Caco-2 (cell line): ENCODE measurements around the gene VAC14. TPM values are rescaled to one million over a fixed set of nuclear protein-coding genes. Genes with fewer than 3 reads are reported as not detected.

Experiments
- BruUV-seq: library from RNA; stranded (reverse); fragments of 400-500 nt; replicated peaks from 2 replicates; lab custom pipeline; 2021; lab: Mats Ljungman, UMichigan
- CTCF ChIA-PET: fragments of 300-600 bp; sonication (Branson Sonifier 250); formaldehyde crosslinking; loops from one replicate; lab custom pipeline; 2022; ENCODE audit warnings: antibody characterized with exemption; lab: Charles Lee
- POLR2A ChIA-PET: fragments of 300-600 bp; sonication (Branson Sonifier 250); formaldehyde crosslinking; loops from one replicate; lab custom pipeline; 2022; ENCODE audit warnings: antibody characterized with exemption; lab: Charles Lee
- DNase-seq, 2 experiments: peaks; one replicate each; pipeline versions ENCODE4 v3.0.0 to v3.0.0-alpha.2; 2020 to 2022
- H3K27me3 ChIP-seq: replicated peaks from 2 replicates; pipeline ENCODE4 v1.6.0; 2011; ENCODE audit warnings: low read length; ENCODE audit not compliant: control insufficient read depth, insufficient read depth
- H3K36me3 ChIP-seq: 2 replicates; pipeline ENCODE4 v1.5.1; 2011; ENCODE audit warnings: low read length; ENCODE audit not compliant: control insufficient read depth, insufficient read depth
- H3K4me1 ChIP-seq: fragments of 250-450 bp; sonication (Bioruptor Pico); 2 replicates; pipeline ENCODE4 v1.5.1; 2020; ENCODE audit warnings: mild to moderate bottlenecking
- H3K4me3 ChIP-seq: 2 replicates; pipeline ENCODE4 v1.5.1; 2011; ENCODE audit warnings: low read depth, mild to moderate bottlenecking, control low read depth, low read length
- H3K9me3 ChIP-seq: fragments of 250-450 bp; sonication (Bioruptor Pico); 2 replicates; pipeline ENCODE4 v1.5.1; 2020; ENCODE audit warnings: mild to moderate bottlenecking, moderate library complexity
- H3K27ac Mint-ChIP-seq: one replicate; pipeline ENCODE4 v1.8.0; 2022; ENCODE audit warnings: mixed read lengths; ENCODE audit not compliant: unreplicated experiment
- H3K27me3 Mint-ChIP-seq: one replicate; pipeline ENCODE4 v1.8.0; 2022; ENCODE audit warnings: mixed read lengths; ENCODE audit not compliant: insufficient read depth, unreplicated experiment
- H3K36me3 Mint-ChIP-seq: one replicate; pipeline ENCODE4 v1.8.0; 2022; ENCODE audit warnings: mild to moderate bottlenecking, mixed read lengths; ENCODE audit not compliant: insufficient read depth, unreplicated experiment
- H3K4me1 Mint-ChIP-seq: one replicate; pipeline ENCODE4 v1.8.0; 2022; ENCODE audit warnings: low read depth, mixed read lengths; ENCODE audit not compliant: unreplicated experiment
- H3K4me3 Mint-ChIP-seq: one replicate; pipeline ENCODE4 v1.8.0; 2022; ENCODE audit warnings: mild to moderate bottlenecking, moderate library complexity, mixed read lengths; ENCODE audit not compliant: unreplicated experiment
- H3K9me3 Mint-ChIP-seq: one replicate; pipeline ENCODE4 v1.8.0; 2022; ENCODE audit warnings: mixed read lengths; ENCODE audit not compliant: unreplicated experiment
- intact Hi-C: fragments of 100-400 bp; cut with micrococcal nuclease; formaldehyde crosslinking; loops from one replicate; pipeline ENCODE4 v1.10.0; 2022; ENCODE audit not compliant: unreplicated experiment
- total RNA-seq: library from RNA; stranded (reverse); gene quantifications from 2 replicates; pipeline ENCODE4 v1.2.3, GENCODE V29; 2022
- TF ChIP-seq, protein P1 (sequence below), 2 experiments: fragments of 200-600 bp in 1 of 2; IDR thresholded peaks; 1 replicate in 1 of 2; 2 replicates in 1 of 2; pipeline versions ENCODE4 v1.5.1 to v1.8.0; 2011 to 2022; ENCODE audit warnings: antibody characterized with exemption in 1 of 2, control low read depth in 1 of 2, inconsistent platforms in 1 of 2, low read depth in 1 of 2, low read length in 1 of 2, mild to moderate bottlenecking in 1 of 2, moderate library complexity in 1 of 2; ENCODE audit not compliant: insufficient read depth in 1 of 2, severe bottlenecking in 1 of 2, unreplicated experiment in 1 of 2

The VAC14 gene
- total RNA-seq, 1 experiment from 2014 or later: 63.5 TPM

DNA sequence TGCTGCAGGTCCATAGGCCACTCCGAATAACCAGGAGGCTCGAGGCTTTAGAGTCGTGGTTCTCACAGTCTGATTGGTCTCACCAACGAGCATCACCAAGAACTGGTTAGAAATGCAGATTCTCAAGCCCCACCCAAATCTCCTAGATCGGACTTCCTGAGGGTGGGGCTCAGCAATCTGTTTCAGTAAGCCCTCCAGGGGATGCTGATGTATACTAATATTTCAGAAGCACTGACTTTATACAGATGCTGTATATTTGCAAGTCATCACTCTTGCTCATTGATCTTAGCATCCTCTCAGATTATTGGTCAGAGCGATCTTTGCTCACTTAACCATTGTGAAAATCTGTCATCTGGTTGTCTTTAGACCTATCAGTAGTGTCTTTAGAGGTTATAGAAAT, 4.4 kb upstream of the VAC14 start:
- TF ChIP-seq, protein P1, sequence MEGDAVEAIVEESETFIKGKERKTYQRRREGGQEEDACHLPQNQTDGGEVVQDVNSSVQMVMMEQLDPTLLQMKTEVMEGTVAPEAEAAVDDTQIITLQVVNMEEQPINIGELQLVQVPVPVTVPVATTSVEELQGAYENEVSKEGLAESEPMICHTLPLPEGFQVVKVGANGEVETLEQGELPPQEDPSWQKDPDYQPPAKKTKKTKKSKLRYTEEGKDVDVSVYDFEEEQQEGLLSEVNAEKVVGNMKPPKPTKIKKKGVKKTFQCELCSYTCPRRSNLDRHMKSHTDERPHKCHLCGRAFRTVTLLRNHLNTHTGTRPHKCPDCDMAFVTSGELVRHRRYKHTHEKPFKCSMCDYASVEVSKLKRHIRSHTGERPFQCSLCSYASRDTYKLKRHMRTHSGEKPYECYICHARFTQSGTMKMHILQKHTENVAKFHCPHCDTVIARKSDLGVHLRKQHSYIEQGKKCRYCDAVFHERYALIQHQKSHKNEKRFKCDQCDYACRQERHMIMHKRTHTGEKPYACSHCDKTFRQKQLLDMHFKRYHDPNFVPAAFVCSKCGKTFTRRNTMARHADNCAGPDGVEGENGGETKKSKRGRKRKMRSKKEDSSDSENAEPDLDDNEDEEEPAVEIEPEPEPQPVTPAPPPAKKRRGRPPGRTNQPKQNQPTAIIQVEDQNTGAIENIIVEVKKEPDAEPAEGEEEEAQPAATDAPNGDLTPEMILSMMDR (IDR thresholded peaks at IDR 0.05; ENCODE audit: insufficient read depth in 1 of 2, low read depth in 1 of 2, low read length in 1 of 2, severe bottlenecking in 1 of 2, unreplicated experiment in 1 of 2): no peak
- Mint-ChIP-seq H3K36me3 (peaks cover 10% of the 10 kb centered on the region), H3K27ac (no peak overlapping the region), H3K4me3 (no peak overlapping the region), H3K4me1 (peaks cover 2% of the 10 kb centered on the region), H3K27me3 (peaks cover 9% of the 10 kb centered on the region), H3K9me3 (peaks cover 15% of the 10 kb centered on the region)
- BruUV-seq: no TSS peak
- CTCF ChIA-PET: no interaction called here
- intact Hi-C loops: no loop called here
- H3K9me3 ChIP-seq: peaks cover 12% of the 10 kb centered on the region; the same call in 1 of the 2 replicates
- H3K27me3 ChIP-seq: no peaks in the 10 kb centered on the region; the same call in 1 of the 2 replicates
- no peak for DNase-seq
- H3K4me3 ChIP-seq: no peak overlapping the region
- H3K36me3 ChIP-seq: no peaks in the 10 kb centered on the region
- H3K4me1 ChIP-seq: peaks cover 5% of the 10 kb centered on the region
- POLR2A ChIA-PET: no interaction called here

DNA sequence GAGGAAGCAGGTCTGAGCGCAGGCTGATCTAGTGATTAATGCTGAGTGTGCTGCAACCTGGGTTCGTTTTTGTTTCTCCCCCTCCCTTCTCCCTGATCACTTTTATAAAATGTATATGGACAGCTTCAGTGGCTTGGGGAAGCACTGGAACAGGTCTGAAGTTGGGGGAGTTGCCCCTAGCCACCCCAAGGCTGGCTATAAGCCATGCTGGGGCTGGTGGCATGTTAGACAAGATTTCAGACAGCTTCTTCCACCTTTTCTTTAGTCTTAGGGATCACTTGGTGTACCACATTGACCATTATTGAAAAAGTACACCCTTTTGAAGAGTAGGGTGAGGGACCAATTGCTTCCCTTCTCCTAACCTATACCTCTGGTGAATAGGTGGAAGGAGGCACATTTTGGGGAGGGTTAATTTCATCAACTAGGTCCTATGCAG, 3.8 kb upstream of the VAC14 start:
- DNase-seq: no peak
- H3K4me1 Mint-ChIP-seq: peaks cover 7% of the 10 kb centered on the region
- Histone ChIP-seq H3K4me3 (no peak overlapping the region), H3K4me1 (peaks cover 5% of the 10 kb centered on the region), H3K9me3 (peaks cover 12% of the 10 kb centered on the region; the same call in 1 of the 2 replicates), H3K27me3 (no peaks in the 10 kb centered on the region; the same call in 1 of the 2 replicates), H3K36me3 (no peaks in the 10 kb centered on the region)
- CTCF ChIA-PET: no interaction called here
- no TSS peak for BruUV-seq
- H3K27me3 Mint-ChIP-seq: peaks cover 7% of the 10 kb centered on the region
- no peak overlapping the region for H3K4me3 Mint-ChIP-seq
- peaks cover 15% of the 10 kb centered on the region for H3K9me3 Mint-ChIP-seq
- POLR2A ChIA-PET: no interaction called here
- peaks cover 11% of the 10 kb centered on the region for H3K36me3 Mint-ChIP-seq
- no peak overlapping the region for H3K27ac Mint-ChIP-seq
- intact Hi-C loops: loop anchor here (5.0 kb wide), 1 partner anchor 57 kb away; no protein-coding TSS in a partner anchor
- TF ChIP-seq, protein P1 (IDR thresholded peaks at IDR 0.05; ENCODE audit: insufficient read depth in 1 of 2, low read depth in 1 of 2, low read length in 1 of 2, severe bottlenecking in 1 of 2, unreplicated experiment in 1 of 2): no peak

DNA sequence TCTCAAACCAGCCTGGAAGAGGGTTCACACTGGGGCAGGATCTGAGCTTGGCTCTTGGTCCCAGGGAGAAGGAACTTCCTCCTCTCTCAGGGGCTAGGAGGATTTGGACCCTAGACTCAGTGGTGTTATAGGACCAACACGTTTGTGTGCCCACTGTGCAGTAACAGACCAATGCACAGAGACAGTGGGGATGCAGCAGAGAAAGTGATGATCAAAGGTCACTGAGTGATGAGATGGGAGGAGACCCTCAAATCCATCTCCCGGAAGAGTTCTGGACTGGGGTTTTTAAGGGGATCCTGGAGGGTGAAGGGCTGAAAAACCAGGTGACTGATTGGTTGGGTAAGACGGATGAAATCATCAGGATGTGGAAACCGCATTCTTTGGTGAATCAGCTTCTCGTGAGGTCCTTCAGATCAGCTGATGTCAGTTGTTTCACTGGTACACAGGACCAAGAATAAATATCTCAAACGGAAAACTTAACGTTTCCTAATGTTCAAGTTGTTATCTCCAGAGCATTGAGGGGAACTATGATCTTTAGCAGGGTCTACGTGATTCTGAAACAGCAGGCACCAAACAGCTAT, 3.3 kb upstream of the VAC14 start:
- Mint-ChIP-seq H3K4me1 (peaks cover 7% of the 10 kb centered on the region), H3K9me3 (peaks cover 15% of the 10 kb centered on the region), H3K4me3 (no peak overlapping the region), H3K27me3 (peaks cover 7% of the 10 kb centered on the region), H3K36me3 (peaks cover 11% of the 10 kb centered on the region), H3K27ac (no peak overlapping the region)
- TF ChIP-seq, protein P1 (IDR thresholded peaks at IDR 0.05; ENCODE audit: insufficient read depth in 1 of 2, low read depth in 1 of 2, low read length in 1 of 2, severe bottlenecking in 1 of 2, unreplicated experiment in 1 of 2): no peak
- POLR2A ChIA-PET: no interaction called here
- no peaks in the 10 kb centered on the region; the same call in 1 of the 2 replicates for H3K27me3 ChIP-seq
- H3K36me3 ChIP-seq: no peaks in the 10 kb centered on the region
- no peak overlapping the region for H3K4me3 ChIP-seq
- no peak for DNase-seq
- BruUV-seq: no TSS peak
- peaks cover 5% of the 10 kb centered on the region for H3K4me1 ChIP-seq
- peaks cover 12% of the 10 kb centered on the region; the same call in 1 of the 2 replicates for H3K9me3 ChIP-seq
- intact Hi-C loops: loop anchor here (5.0 kb wide), 1 partner anchor 57 kb away; no protein-coding TSS in a partner anchor
- CTCF ChIA-PET: no interaction called here
